A673 (cell line): ENCODE data around the gene MDFI.

ENCODE experiments used
- CTCF ChIP-seq: fragments of 300-800, 200-600 bp; sonication (generic); conservative IDR thresholded peaks from 2 replicates; pipeline ENCODE4 v1.5.1; 2017; ENCODE audit warnings: low read depth, mild to moderate bottlenecking, antibody characterized with exemption, low read length, moderate library complexity, mixed read lengths
- EZH2 ChIP-seq: fragments of 200-600 bp; sonication (generic); IDR thresholded peaks from 2 replicates; pipeline ENCODE4 v1.6.1; 2017; ENCODE audit warnings: borderline replicate concordance, low read depth, mild to moderate bottlenecking, mixed read lengths, antibody characterized with exemption, low read length; ENCODE audit not compliant: poor library complexity, severe bottlenecking

- TF ChIP-seq CTCF (no peak), EZH2 (no peak)
Observed at GRCh38 chr6:41672016-41672415, 33.7 kb downstream of the MDFI start.
